PC-9 (cell line): Measurements from ENCODE around the gene SLC30A9. TPM values are rescaled to one million over a fixed set of nuclear protein-coding genes. Genes with fewer than 3 reads are reported as not detected.

Experiments
- BruUV-seq: library from RNA; stranded (reverse); fragments of 400-500 nt; replicated peaks from 2 replicates; lab custom pipeline; 2021; lab: Mats Ljungman, UMichigan
- CTCF ChIA-PET: fragments of 300-600 bp; sonication (Branson Sonifier 250); formaldehyde crosslinking; loops from one replicate; lab custom pipeline; 2022; ENCODE audit warnings: antibody characterized with exemption; lab: Charles Lee
- POLR2A ChIA-PET: fragments of 300-600 bp; sonication (Branson Sonifier 250); formaldehyde crosslinking; loops from one replicate; lab custom pipeline; 2022; ENCODE audit warnings: antibody characterized with exemption; ENCODE audit not compliant: unreplicated experiment; lab: Charles Lee
- DNase-seq, 2 experiments: peaks; one replicate each; pipeline versions ENCODE4 v3.0.0 to v3.0.0-alpha.2; 2015 to 2022; ENCODE audit warnings: mixed read lengths in 1 of 2
- H2AFZ ChIP-seq: fragments of 200-600 bp; sonication (generic); 2 replicates; pipeline ENCODE4 v1.8.1; 2017; ENCODE audit warnings: antibody characterized with exemption
- H3F3A ChIP-seq: fragments of 200-600 bp; sonication (generic); 2 replicates; pipeline ENCODE4 v1.8.1; 2017; ENCODE audit warnings: antibody characterized with exemption, mild to moderate bottlenecking, low read depth; ENCODE audit not compliant: insufficient read depth
- H3K27ac ChIP-seq: fragments of 200-600 bp; sonication (generic); 2 replicates; pipeline ENCODE4 v1.6.1; 2016; ENCODE audit warnings: mixed run types
- H3K27me3 ChIP-seq: fragments of 200-600 bp; sonication (generic); 2 replicates; pipeline ENCODE4 v1.6.1; 2016; ENCODE audit warnings: low read depth, mixed run types; ENCODE audit not compliant: insufficient read depth
- H3K36me3 ChIP-seq: fragments of 200-600 bp; sonication (generic); 2 replicates; pipeline ENCODE4 v1.6.1; 2016; ENCODE audit warnings: low read depth, mixed run types
- H3K4me1 ChIP-seq: fragments of 200-600 bp; sonication (generic); replicated peaks from 2 replicates; pipeline ENCODE4 v1.6.1; 2016; ENCODE audit warnings: mixed run types; ENCODE audit not compliant: insufficient read depth
- H3K4me2 ChIP-seq: fragments of 200-600 bp; sonication (generic); 2 replicates; pipeline ENCODE4 v1.6.1; 2017; ENCODE audit warnings: mixed run types
- H3K4me3 ChIP-seq: fragments of 200-600 bp; sonication (generic); 2 replicates; pipeline ENCODE4 v1.6.1; 2016; ENCODE audit warnings: mixed run types
- H3K79me2 ChIP-seq: fragments of 200-600 bp; sonication (generic); 2 replicates; pipeline ENCODE4 v1.6.1; 2017; ENCODE audit warnings: low read depth, mixed run types
- H3K9me2 ChIP-seq: fragments of 200-600 bp; sonication (generic); 2 replicates; pipeline ENCODE4 v1.8.1; 2017; ENCODE audit warnings: mild to moderate bottlenecking; ENCODE audit not compliant: insufficient read depth
- H3K9me3 ChIP-seq: fragments of 200-600 bp; sonication (generic); 2 replicates; pipeline ENCODE4 v1.8.1; 2016; ENCODE audit warnings: low read depth; ENCODE audit not compliant: insufficient read depth
- H4K20me1 ChIP-seq: fragments of 200-600 bp; sonication (generic); 2 replicates; pipeline ENCODE4 v1.8.1; 2017; ENCODE audit not compliant: insufficient read depth
- EZH2 ChIP-seq: fragments of 200-600 bp; sonication (generic); IDR thresholded peaks from 2 replicates; pipeline ENCODE4 v1.8.0; 2017; ENCODE audit warnings: antibody characterized with exemption, low read depth
- intact Hi-C: fragments of 100-400 bp; cut with micrococcal nuclease; formaldehyde crosslinking; loops from one replicate; pipeline ENCODE4 v1.10.0; 2022; ENCODE audit not compliant: unreplicated experiment
- total RNA-seq: library from RNA; stranded (reverse); gene quantifications from 2 replicates; pipeline ENCODE4 v1.2.3, GENCODE V29; 2021
- TF ChIP-seq, protein P1 (sequence below): fragments of 200-600 bp; sonication (generic); conservative IDR thresholded peaks from 2 replicates; pipeline ENCODE4 v1.6.1; 2017; ENCODE audit warnings: mixed run types, antibody characterized with exemption, mild to moderate bottlenecking, moderate library complexity

The SLC30A9 gene
- total RNA-seq, 1 experiment from 2014 or later = 47.6 TPM

DNA sequence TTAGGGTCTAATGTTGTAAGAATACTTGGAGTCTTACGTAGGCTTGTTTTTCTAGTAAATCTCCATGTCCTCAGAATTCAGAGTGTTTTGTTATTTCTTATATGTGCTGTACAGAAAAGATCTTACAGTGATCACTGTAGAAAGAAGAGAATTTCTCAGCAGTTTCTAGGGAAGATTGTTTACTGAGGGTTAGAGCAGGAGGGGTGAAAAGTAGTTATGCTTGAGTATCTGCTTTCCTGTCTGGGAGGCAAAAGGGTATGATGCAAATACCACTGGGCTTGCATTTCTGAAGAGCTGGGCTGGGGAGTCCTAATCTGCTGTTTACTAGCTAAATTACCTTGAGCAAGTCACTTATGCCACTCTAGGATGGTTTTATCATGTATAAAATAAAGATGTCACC is 84.0 kb downstream of the SLC30A9 start:
- no peaks in the 10 kb centered on the region for H3K4me1 ChIP-seq
- H3K9me3 ChIP-seq = no peaks in the 10 kb centered on the region
- H3K27ac ChIP-seq = no peak overlapping the region
- H4K20me1 ChIP-seq = no peaks in the 10 kb centered on the region
- no peak overlapping the region for H3K4me2 ChIP-seq
- DNase-seq = no peak
- BruUV-seq = no TSS peak
- peaks cover 3% of the 10 kb centered on the region; the same call in 1 of the 2 replicates for H3K36me3 ChIP-seq
- ChIA-PET CTCF (no interaction called here), POLR2A (no interaction called here)
- H2AFZ ChIP-seq = no peak overlapping the region
- intact Hi-C loops = no loop called here
- H3K4me3 ChIP-seq = no peak overlapping the region
- TF ChIP-seq EZH2 = no peak
- TF ChIP-seq, protein P1, sequence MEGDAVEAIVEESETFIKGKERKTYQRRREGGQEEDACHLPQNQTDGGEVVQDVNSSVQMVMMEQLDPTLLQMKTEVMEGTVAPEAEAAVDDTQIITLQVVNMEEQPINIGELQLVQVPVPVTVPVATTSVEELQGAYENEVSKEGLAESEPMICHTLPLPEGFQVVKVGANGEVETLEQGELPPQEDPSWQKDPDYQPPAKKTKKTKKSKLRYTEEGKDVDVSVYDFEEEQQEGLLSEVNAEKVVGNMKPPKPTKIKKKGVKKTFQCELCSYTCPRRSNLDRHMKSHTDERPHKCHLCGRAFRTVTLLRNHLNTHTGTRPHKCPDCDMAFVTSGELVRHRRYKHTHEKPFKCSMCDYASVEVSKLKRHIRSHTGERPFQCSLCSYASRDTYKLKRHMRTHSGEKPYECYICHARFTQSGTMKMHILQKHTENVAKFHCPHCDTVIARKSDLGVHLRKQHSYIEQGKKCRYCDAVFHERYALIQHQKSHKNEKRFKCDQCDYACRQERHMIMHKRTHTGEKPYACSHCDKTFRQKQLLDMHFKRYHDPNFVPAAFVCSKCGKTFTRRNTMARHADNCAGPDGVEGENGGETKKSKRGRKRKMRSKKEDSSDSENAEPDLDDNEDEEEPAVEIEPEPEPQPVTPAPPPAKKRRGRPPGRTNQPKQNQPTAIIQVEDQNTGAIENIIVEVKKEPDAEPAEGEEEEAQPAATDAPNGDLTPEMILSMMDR = no peak
- no peaks in the 10 kb centered on the region for H3K79me2 ChIP-seq
- H3K27me3 ChIP-seq = no peaks in the 10 kb centered on the region
- H3F3A ChIP-seq = no peaks in the 10 kb centered on the region
- no peaks in the 10 kb centered on the region for H3K9me2 ChIP-seq

DNA sequence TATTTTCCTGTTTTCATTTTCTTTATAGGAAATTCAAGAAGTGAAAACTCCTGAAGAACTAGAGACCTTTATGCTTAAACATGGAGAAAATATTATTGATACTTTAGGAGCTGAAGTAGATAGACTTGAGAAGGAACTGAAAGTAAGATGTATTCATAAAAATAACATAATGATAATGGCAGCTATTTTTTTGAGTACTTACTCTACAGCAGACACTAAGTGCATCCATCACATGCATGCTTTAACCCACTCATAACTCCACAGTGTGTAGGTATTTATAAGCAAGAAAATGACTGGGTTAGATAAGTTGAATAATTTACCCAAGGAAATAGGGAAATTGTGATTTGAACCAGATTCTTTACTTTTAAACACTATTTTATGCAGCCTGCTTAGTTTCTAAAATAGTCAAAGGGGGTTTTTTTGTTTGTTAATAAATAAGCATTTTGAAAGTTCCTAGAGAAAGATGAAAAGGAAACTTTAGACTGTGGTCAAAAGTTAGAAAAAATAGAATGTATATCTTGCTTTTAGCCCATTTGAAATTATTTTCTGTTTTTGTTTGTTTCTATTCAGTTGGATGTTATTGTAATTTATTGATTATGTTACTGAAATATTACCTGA is 88.0 kb downstream of the SLC30A9 start:
- no peak for DNase-seq
- no peak for TF ChIP-seq EZH2
- TF ChIP-seq, protein P1 = no peak
- H3K36me3 ChIP-seq = peaks cover 3% of the 10 kb centered on the region; the same call in 1 of the 2 replicates
- H3K9me2 ChIP-seq = no peaks in the 10 kb centered on the region
- H3K4me2 ChIP-seq = no peak overlapping the region
- H4K20me1 ChIP-seq = no peaks in the 10 kb centered on the region
- H2AFZ ChIP-seq = no peak overlapping the region
- H3K9me3 ChIP-seq = no peaks in the 10 kb centered on the region
- H3F3A ChIP-seq = no peaks in the 10 kb centered on the region
- H3K27me3 ChIP-seq = no peaks in the 10 kb centered on the region
- BruUV-seq = no TSS peak
- ChIA-PET CTCF (no interaction called here), POLR2A (no interaction called here)
- intact Hi-C loops = no loop called here
- H3K79me2 ChIP-seq = no peaks in the 10 kb centered on the region
- H3K27ac ChIP-seq = no peak overlapping the region
- no peaks in the 10 kb centered on the region for H3K4me1 ChIP-seq
- no peak overlapping the region for H3K4me3 ChIP-seq

DNA sequence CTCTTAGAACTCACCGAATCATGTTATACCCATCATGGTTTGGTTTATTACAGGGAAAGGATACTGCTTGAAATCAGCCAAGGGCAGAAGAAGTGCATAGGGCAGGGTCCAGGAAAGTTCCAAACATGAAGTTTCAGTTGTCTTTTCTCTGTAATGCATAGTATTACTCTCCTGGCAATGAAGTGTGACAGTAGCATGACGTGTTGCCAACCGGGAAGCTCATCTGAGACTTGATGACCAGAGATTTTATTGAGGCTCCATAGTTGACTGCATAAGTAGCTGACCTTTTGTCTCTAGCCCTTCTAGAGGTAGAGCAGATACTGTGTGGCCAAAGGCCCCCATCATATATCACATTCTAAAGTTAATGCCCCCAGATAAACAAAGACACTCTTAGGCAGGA is 90.0 kb downstream of the SLC30A9 start:
- Histone ChIP-seq H3K27me3 (no peaks in the 10 kb centered on the region), H3K27ac (no peak overlapping the region), H3K4me2 (no peak overlapping the region), H2AFZ (no peak overlapping the region), H3K9me2 (no peaks in the 10 kb centered on the region), H3K4me1 (no peaks in the 10 kb centered on the region), H3K4me3 (no peak overlapping the region), H3K79me2 (no peaks in the 10 kb centered on the region), H3K36me3 (peaks cover 3% of the 10 kb centered on the region; the same call in 1 of the 2 replicates), H3K9me3 (no peaks in the 10 kb centered on the region), H3F3A (no peaks in the 10 kb centered on the region), H4K20me1 (no peaks in the 10 kb centered on the region; the same call in 1 of the 2 replicates)
- TF ChIP-seq, protein P1 = no peak
- TF ChIP-seq EZH2 = no peak
- CTCF ChIA-PET = interaction anchor here (0.7 kb wide), 1 partner anchor 363 kb away, joined by 3 read pairs; no protein-coding TSS in a partner anchor
- POLR2A ChIA-PET = no interaction called here
- BruUV-seq = no TSS peak
- DNase-seq = no peak
- intact Hi-C loops = no loop called here
